Body of pancreas (tissue), 4 donors: ENCODE measurements around the gene CER1.

Source experiments
- POLR2A ChIP-seq, 3 donors: fragments of 450-650 bp; IDR thresholded peaks; one replicate each; pipeline ENCODE4 v1.6.1; 2016; ENCODE audit warnings: antibody characterized with exemption in 3 of 3, mild to moderate bottlenecking in 2 of 3
- TF ChIP-seq, protein P1 (sequence below), 7 experiments: fragments of 450-650 bp in 4 of 7; fragments of 200-600 bp in 3 of 7; sonication (generic) in 3 of 7; IDR thresholded peaks; one replicate each; pipeline ENCODE4 v1.5.1; 2016 to 2019; ENCODE audit warnings: antibody characterized with exemption in 7 of 7

- TF ChIP-seq, protein P1, sequence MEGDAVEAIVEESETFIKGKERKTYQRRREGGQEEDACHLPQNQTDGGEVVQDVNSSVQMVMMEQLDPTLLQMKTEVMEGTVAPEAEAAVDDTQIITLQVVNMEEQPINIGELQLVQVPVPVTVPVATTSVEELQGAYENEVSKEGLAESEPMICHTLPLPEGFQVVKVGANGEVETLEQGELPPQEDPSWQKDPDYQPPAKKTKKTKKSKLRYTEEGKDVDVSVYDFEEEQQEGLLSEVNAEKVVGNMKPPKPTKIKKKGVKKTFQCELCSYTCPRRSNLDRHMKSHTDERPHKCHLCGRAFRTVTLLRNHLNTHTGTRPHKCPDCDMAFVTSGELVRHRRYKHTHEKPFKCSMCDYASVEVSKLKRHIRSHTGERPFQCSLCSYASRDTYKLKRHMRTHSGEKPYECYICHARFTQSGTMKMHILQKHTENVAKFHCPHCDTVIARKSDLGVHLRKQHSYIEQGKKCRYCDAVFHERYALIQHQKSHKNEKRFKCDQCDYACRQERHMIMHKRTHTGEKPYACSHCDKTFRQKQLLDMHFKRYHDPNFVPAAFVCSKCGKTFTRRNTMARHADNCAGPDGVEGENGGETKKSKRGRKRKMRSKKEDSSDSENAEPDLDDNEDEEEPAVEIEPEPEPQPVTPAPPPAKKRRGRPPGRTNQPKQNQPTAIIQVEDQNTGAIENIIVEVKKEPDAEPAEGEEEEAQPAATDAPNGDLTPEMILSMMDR (IDR thresholded peaks at IDR 0.05): no peak
- no peak for TF ChIP-seq POLR2A (IDR thresholded peaks at IDR 0.05)
These were observed 48.1 kb upstream of the CER1 start for GRCh38 chr9:14770592-14770991.
